Body of pancreas (tissue), 4 donors: Measurements from ENCODE around the gene BRAF.

Experiments used
- POLR2A ChIP-seq, 3 donors: fragments of 450-650 bp; IDR thresholded peaks; one replicate each; pipeline ENCODE4 v1.6.1; 2016; ENCODE audit warnings: antibody characterized with exemption in 3 of 3, mild to moderate bottlenecking in 2 of 3
- TF ChIP-seq, protein P1 (sequence below), 7 experiments: fragments of 450-650 bp in 4 of 7; fragments of 200-600 bp in 3 of 7; sonication (generic) in 3 of 7; IDR thresholded peaks; one replicate each; pipeline ENCODE4 v1.5.1; 2016 to 2019; ENCODE audit warnings: antibody characterized with exemption in 7 of 7

GRCh38 chr7:140722254-140722653, 202.5 kb downstream of the BRAF start:
- TF ChIP-seq, protein P1, sequence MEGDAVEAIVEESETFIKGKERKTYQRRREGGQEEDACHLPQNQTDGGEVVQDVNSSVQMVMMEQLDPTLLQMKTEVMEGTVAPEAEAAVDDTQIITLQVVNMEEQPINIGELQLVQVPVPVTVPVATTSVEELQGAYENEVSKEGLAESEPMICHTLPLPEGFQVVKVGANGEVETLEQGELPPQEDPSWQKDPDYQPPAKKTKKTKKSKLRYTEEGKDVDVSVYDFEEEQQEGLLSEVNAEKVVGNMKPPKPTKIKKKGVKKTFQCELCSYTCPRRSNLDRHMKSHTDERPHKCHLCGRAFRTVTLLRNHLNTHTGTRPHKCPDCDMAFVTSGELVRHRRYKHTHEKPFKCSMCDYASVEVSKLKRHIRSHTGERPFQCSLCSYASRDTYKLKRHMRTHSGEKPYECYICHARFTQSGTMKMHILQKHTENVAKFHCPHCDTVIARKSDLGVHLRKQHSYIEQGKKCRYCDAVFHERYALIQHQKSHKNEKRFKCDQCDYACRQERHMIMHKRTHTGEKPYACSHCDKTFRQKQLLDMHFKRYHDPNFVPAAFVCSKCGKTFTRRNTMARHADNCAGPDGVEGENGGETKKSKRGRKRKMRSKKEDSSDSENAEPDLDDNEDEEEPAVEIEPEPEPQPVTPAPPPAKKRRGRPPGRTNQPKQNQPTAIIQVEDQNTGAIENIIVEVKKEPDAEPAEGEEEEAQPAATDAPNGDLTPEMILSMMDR (IDR thresholded peaks at IDR 0.05), result no peak
- no peak for TF ChIP-seq POLR2A (IDR thresholded peaks at IDR 0.05)
